Measurements from ENCODE around the gene MYO7B. TPM values are rescaled to one million over a fixed set of nuclear protein-coding genes. Genes with fewer than 3 reads are reported as not detected.

The MYO7B gene
- total RNA-seq, 1 experiment from 2014 or later = 0.05 TPM

DNA sequence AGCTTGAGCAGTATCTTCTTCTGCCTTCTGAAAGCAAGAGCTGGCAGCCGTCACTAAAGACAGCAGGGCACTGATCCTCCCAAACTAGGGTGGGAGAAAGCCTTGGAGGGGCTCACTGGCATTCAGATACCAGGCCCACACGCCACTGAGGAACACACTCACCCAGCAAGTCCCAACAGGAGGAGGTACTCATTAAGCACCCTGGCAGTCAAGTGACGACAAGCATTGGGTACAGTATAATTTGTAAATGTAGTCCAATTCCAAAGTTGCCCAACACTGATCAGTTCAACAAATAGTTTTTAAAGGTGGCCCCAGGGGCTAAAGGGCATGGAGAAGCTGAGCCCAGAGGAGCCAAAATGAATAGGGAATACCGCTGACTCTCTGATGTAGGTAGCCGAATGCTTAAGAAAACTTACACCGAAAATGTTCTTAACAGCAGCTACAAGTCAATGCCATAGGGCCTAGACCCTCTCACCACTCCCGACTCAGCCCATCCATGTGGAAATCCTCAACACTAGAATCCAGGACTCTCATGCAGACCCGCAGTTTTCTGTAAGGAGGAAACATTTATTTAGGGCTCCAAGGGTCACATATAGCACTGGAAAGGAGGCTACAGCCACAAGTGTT, 129.9 kb downstream of the MYO7B start:
- H3K27me3 Mint-ChIP-seq (ENCODE audit: unreplicated experiment) = peaks cover 85% of the 10 kb centered on the region
- TF ChIP-seq, protein P1, sequence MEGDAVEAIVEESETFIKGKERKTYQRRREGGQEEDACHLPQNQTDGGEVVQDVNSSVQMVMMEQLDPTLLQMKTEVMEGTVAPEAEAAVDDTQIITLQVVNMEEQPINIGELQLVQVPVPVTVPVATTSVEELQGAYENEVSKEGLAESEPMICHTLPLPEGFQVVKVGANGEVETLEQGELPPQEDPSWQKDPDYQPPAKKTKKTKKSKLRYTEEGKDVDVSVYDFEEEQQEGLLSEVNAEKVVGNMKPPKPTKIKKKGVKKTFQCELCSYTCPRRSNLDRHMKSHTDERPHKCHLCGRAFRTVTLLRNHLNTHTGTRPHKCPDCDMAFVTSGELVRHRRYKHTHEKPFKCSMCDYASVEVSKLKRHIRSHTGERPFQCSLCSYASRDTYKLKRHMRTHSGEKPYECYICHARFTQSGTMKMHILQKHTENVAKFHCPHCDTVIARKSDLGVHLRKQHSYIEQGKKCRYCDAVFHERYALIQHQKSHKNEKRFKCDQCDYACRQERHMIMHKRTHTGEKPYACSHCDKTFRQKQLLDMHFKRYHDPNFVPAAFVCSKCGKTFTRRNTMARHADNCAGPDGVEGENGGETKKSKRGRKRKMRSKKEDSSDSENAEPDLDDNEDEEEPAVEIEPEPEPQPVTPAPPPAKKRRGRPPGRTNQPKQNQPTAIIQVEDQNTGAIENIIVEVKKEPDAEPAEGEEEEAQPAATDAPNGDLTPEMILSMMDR (IDR thresholded peaks at IDR 0.05; ENCODE audit: unreplicated experiment) = no peak
- no peaks in the 10 kb centered on the region for H3K36me3 Mint-ChIP-seq (ENCODE audit: insufficient read depth, unreplicated experiment)
- no peak for DNase-seq
- no peaks in the 10 kb centered on the region for H3K4me1 Mint-ChIP-seq (ENCODE audit: low read depth, unreplicated experiment)
- H3K4me3 Mint-ChIP-seq (ENCODE audit: low read depth, unreplicated experiment) = no peak overlapping the region
- H3K9me3 Mint-ChIP-seq (ENCODE audit: low read depth, unreplicated experiment) = no peaks in the 10 kb centered on the region
- intact Hi-C loops (cut with micrococcal nuclease; ENCODE audit: unreplicated experiment) = no loop called here
- CTCF ChIA-PET = no interaction called here
- H3K27ac Mint-ChIP-seq (ENCODE audit: unreplicated experiment) = no peak overlapping the region
- BruUV-seq (replicated peaks) = no TSS peak

DNA sequence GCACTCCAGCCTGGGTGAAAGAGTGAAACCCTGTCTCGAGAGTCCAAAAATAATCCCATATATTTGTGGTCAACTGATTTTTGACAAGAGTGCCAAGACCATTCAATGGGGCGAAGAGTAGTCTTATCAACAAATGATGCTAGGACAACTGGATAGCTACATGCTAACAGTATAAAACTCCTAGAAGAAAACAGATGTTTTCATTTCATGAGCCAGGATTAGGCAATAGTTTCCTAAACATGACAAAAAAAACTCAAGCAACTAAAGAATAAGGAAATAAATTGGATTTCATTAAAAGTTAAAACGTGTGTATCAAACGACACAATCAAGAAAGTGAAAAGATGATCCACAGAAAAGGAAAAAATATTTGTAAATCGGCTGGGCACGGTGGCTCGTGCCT, 133.6 kb downstream of the MYO7B start:
- TF ChIP-seq, protein P1 (IDR thresholded peaks at IDR 0.05; ENCODE audit: unreplicated experiment) = no peak
- Mint-ChIP-seq H3K27me3 (ENCODE audit: unreplicated experiment) (peaks cover 90% of the 10 kb centered on the region), H3K4me1 (ENCODE audit: low read depth, unreplicated experiment) (no peaks in the 10 kb centered on the region), H3K9me3 (ENCODE audit: low read depth, unreplicated experiment) (no peaks in the 10 kb centered on the region), H3K36me3 (ENCODE audit: insufficient read depth, unreplicated experiment) (no peaks in the 10 kb centered on the region), H3K27ac (ENCODE audit: unreplicated experiment) (no peak overlapping the region), H3K4me3 (ENCODE audit: low read depth, unreplicated experiment) (no peak overlapping the region)
- no peak for DNase-seq
- intact Hi-C loops (cut with micrococcal nuclease; ENCODE audit: unreplicated experiment) = no loop called here
- no TSS peak for BruUV-seq (replicated peaks)
- CTCF ChIA-PET = no interaction called here

DNA sequence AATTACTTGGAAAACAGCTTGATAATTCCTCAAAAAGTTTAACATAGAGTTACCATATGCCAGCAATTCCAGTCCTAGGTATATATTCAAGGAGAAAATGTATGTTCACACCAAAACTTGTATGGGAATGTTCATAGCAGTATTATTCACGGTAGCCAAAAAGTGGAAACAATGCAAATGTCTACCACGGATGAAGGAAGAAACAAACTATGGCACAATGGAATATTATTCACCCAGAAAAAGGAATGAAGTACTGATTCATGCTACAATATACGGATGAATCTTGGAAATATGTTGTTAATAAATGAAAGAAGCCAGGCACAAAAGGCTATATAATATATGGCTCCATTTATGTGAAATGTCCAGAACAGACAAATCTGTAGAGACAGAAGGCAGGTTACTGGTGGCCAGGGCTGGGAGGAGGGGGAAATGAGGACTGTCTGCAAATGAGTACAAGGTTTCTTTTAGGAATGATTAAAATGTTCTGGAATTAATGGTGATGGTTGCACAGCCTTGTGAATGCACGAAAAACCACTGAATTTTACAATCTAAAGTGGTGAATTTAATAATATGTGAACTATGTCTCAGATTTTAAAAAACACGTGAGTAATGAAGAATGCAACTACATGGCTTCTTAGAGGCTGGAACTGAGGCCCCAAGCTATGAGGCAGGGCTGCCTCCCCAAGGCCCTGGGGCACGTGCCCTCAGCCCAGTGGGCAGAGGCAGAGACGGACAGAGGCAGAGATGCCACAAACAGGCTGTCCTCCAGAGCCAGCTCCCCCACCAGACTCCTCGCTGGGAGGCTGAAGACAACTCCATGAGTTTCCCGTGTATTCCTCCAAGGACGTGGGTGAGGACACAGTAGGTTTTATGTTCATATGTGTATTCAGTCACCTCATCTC, 134.8 kb downstream of the MYO7B start:
- H3K4me1 Mint-ChIP-seq (ENCODE audit: low read depth, unreplicated experiment) = no peaks in the 10 kb centered on the region
- H3K4me3 Mint-ChIP-seq (ENCODE audit: low read depth, unreplicated experiment) = no peak overlapping the region
- DNase-seq = no peak
- BruUV-seq (replicated peaks) = no TSS peak
- no peaks in the 10 kb centered on the region for H3K36me3 Mint-ChIP-seq (ENCODE audit: insufficient read depth, unreplicated experiment)
- no peaks in the 10 kb centered on the region for H3K9me3 Mint-ChIP-seq (ENCODE audit: low read depth, unreplicated experiment)
- H3K27me3 Mint-ChIP-seq (ENCODE audit: unreplicated experiment) = peaks cover 88% of the 10 kb centered on the region
- TF ChIP-seq, protein P1 (IDR thresholded peaks at IDR 0.05; ENCODE audit: unreplicated experiment) = no peak
- no peak overlapping the region for H3K27ac Mint-ChIP-seq (ENCODE audit: unreplicated experiment)
- intact Hi-C loops (cut with micrococcal nuclease; ENCODE audit: unreplicated experiment) = no loop called here
- CTCF ChIA-PET = no interaction called here

DNA sequence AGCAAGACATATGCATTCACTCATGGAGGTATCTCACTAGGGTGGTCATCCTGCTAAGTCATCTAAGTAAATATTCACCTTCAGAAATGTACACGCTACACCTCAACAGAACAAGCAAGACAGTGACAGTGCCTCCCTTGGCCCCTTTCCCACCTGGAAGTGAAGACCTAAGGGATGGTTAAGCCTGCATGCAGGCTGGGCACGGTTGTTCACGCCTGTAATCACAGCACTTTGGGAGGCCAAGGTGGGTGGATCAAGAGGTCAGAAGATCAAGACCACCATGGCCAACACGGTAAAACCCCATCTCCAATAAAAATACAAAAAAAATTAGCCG, 135.4 kb downstream of the MYO7B start:
- Mint-ChIP-seq H3K27ac (ENCODE audit: unreplicated experiment) (no peak overlapping the region), H3K9me3 (ENCODE audit: low read depth, unreplicated experiment) (no peaks in the 10 kb centered on the region), H3K27me3 (ENCODE audit: unreplicated experiment) (peaks cover 86% of the 10 kb centered on the region), H3K36me3 (ENCODE audit: insufficient read depth, unreplicated experiment) (no peaks in the 10 kb centered on the region), H3K4me3 (ENCODE audit: low read depth, unreplicated experiment) (no peak overlapping the region), H3K4me1 (ENCODE audit: low read depth, unreplicated experiment) (no peaks in the 10 kb centered on the region)
- BruUV-seq (replicated peaks) = no TSS peak
- no peak for DNase-seq
- intact Hi-C loops (cut with micrococcal nuclease; ENCODE audit: unreplicated experiment) = no loop called here
- CTCF ChIA-PET = no interaction called here
- TF ChIP-seq, protein P1 (IDR thresholded peaks at IDR 0.05; ENCODE audit: unreplicated experiment) = no peak

Measured in Calu3 (cell line).